ENCODE data around the gene FMN1. TPM values are rescaled to one million over a fixed set of nuclear protein-coding genes. Genes with fewer than 3 reads are reported as not detected.

The FMN1 gene
- total and polyA plus RNA-seq, 2 of the 8 experiments (the other 6 are each of a cell fraction or from before 2014, with no cell fraction given), result 0.27 to 3.7 TPM

- TF ChIP-seq SP2 (IDR thresholded peaks at IDR 0.05; ENCODE audit: low read length), result no peak
- no peak for TF ChIP-seq GABPA (IDR thresholded peaks at IDR 0.05; ENCODE audit: borderline replicate concordance, insufficient read depth, low read length)
- TF ChIP-seq CEBPB (IDR thresholded peaks at IDR 0.05; ENCODE audit: low read depth, low read length), result no peak
- no peak for TF ChIP-seq PHF8 (conservative IDR thresholded peaks at IDR 0.05; ENCODE audit: low read depth, low read length)
- no peak for TF ChIP-seq POLR2AphosphoS5 (IDR thresholded peaks at IDR 0.05; ENCODE audit: low read depth, low read length)
Observed at GRCh38 chr15:32903591-32904290, 290.8 kb downstream of the FMN1 start (continued).
